MM.1S (cell line): ENCODE measurements around the gene ZNF836.

Experiments used
- EZH2 ChIP-seq: fragments of 300-600 bp; sonication (generic); optimal IDR thresholded peaks from 2 replicates; pipeline ENCODE3; 2017; ENCODE audit warnings: low read depth, mild to moderate bottlenecking, antibody characterized with exemption, low read length, mixed read lengths
- TF ChIP-seq, protein P1 (sequence below): fragments of 300-600 bp; sonication (generic); IDR thresholded peaks from 2 replicates; pipeline ENCODE4 v1.5.1; 2016; ENCODE audit warnings: antibody characterized with exemption, low read length, mixed read lengths

DNA sequence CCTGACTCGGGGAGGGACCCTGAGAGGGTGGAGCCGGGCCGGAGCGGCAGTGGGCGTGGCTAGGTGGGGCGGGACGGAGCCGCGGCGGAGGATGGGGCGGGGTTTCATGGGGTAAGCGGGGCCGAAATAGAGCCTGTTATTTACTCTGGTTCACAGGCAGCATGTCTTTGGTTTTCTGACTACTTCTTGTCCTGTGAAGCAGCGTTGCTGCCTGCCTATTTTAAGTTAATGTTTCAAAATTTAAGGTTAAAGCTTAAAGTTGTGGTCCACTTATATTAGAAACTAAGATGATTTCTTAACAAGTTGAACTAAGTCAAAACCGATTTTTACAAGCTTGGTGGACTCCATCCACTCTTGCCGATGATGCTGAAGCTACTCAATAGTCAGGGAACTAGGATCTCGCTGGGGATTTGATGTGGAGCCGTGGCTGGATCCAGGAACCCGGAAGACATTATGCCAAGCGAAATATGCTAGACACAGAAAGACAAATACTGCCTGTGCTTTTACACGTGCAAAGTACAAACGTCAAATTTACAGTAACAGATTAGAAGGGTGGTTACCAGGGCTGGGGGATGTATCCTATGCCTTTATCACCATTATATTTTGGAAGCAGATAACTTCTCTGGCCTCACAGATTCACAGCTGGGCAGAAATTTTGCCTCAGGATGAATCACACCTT lies 31.2 kb downstream of the ZNF836 start:
- TF ChIP-seq, protein P1, sequence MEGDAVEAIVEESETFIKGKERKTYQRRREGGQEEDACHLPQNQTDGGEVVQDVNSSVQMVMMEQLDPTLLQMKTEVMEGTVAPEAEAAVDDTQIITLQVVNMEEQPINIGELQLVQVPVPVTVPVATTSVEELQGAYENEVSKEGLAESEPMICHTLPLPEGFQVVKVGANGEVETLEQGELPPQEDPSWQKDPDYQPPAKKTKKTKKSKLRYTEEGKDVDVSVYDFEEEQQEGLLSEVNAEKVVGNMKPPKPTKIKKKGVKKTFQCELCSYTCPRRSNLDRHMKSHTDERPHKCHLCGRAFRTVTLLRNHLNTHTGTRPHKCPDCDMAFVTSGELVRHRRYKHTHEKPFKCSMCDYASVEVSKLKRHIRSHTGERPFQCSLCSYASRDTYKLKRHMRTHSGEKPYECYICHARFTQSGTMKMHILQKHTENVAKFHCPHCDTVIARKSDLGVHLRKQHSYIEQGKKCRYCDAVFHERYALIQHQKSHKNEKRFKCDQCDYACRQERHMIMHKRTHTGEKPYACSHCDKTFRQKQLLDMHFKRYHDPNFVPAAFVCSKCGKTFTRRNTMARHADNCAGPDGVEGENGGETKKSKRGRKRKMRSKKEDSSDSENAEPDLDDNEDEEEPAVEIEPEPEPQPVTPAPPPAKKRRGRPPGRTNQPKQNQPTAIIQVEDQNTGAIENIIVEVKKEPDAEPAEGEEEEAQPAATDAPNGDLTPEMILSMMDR = no peak
- TF ChIP-seq EZH2 = no peak
